ENCODE measurements around the gene DIAPH2. TPM values are rescaled to one million over a fixed set of nuclear protein-coding genes. Genes with fewer than 3 reads are reported as not detected.

DIAPH2 gene
- total RNA-seq, 1 experiment from 2014 or later: 15.9 TPM

GRCh38 chrX:97026406-97026805, 341.8 kb downstream of the DIAPH2 start:
- Mint-ChIP-seq H3K27me3 (ENCODE audit: low read depth) (no peaks in the 10 kb centered on the region), H3K4me3 (no peak overlapping the region), H3K36me3 (peaks cover 4% of the 10 kb centered on the region; the same call in 1 of the 2 replicates), H3K9me3 (0 out of 2 replicates have a peak, but pooled peaks cover 3% of the 10 kb centered on the region), H3K4me1 (peaks cover 17% of the 10 kb centered on the region), H3K27ac (peak overlapping the region; percentile 70)
- DNase-seq (ENCODE audit: low spot score) (no peak), ATAC-seq (no peak)
- CTCF ChIA-PET: interaction anchor here (0.5 kb wide), 1 partner anchor 11 kb away, joined by 4 read pairs; no protein-coding TSS in a partner anchor
- POLR2A ChIA-PET: no interaction called here
- TF ChIP-seq ZNF138 (CRISPR knock-in tag; conservative IDR thresholded peaks at IDR 0.05) (no peak), ERG (CRISPR knock-in tag; IDR thresholded peaks at IDR 0.05) (no peak), USF2 (CRISPR knock-in tag; IDR thresholded peaks at IDR 0.05) (no peak), GTF2I (CRISPR knock-in tag; conservative IDR thresholded peaks at IDR 0.05) (no peak), PREB (CRISPR knock-in tag; IDR thresholded peaks at IDR 0.05; ENCODE audit: borderline replicate concordance) (no peak), NR3C1 (CRISPR knock-in tag; conservative IDR thresholded peaks at IDR 0.05; ENCODE audit: low read depth) (no peak), ZNF532 (CRISPR knock-in tag; IDR thresholded peaks at IDR 0.05; ENCODE audit: borderline replicate concordance) (no peak), ZNF423 (CRISPR knock-in tag; IDR thresholded peaks at IDR 0.05) (no peak), ZNF317 (CRISPR knock-in tag; IDR thresholded peaks at IDR 0.05; ENCODE audit: borderline replicate concordance, low read depth) (no peak), HMGXB4 (CRISPR knock-in tag; IDR thresholded peaks at IDR 0.05) (no peak), ZNF219 (CRISPR knock-in tag; IDR thresholded peaks at IDR 0.05; ENCODE audit: borderline replicate concordance) (no peak), TCF7 (CRISPR knock-in tag; IDR thresholded peaks at IDR 0.05; ENCODE audit: low read depth) (no peak), SOX15 (CRISPR knock-in tag; IDR thresholded peaks at IDR 0.05) (no peak), ELF4 (CRISPR knock-in tag; IDR thresholded peaks at IDR 0.05; ENCODE audit: low read depth) (no peak), KAT7 (CRISPR knock-in tag; IDR thresholded peaks at IDR 0.05; ENCODE audit: borderline replicate concordance) (no peak)

GRCh38 chrX:97027384-97027922, 342.8 kb downstream of the DIAPH2 start:
- peaks cover 21% of the 10 kb centered on the region for H3K4me1 Mint-ChIP-seq
- no peak for TF ChIP-seq GABPB1 (CRISPR knock-in tag; IDR thresholded peaks at IDR 0.05)
- TF ChIP-seq NFE2L1 (CRISPR knock-in tag; IDR thresholded peaks at IDR 0.05): no peak
- no peak for TF ChIP-seq SOX15 (CRISPR knock-in tag; IDR thresholded peaks at IDR 0.05)
- no peak for TF ChIP-seq ZNF423 (CRISPR knock-in tag; IDR thresholded peaks at IDR 0.05)
- TF ChIP-seq MXD4 (CRISPR knock-in tag; IDR thresholded peaks at IDR 0.05; ENCODE audit: borderline replicate concordance): no peak
- TF ChIP-seq JUN (CRISPR knock-in tag; IDR thresholded peaks at IDR 0.05): no peak
- POLR2A ChIA-PET: no interaction called here

More at GRCh38 chrX:97027384-97027922, 342.8 kb downstream of the DIAPH2 start:
- CTCF ChIA-PET: interaction anchor here (1.0 kb wide), 1 partner anchor 345 kb away, joined by 3 read pairs; no protein-coding TSS in a partner anchor
- DNase-seq (ENCODE audit: low spot score) (no peak), ATAC-seq (peak; percentile 56)
- peaks cover 4% of the 10 kb centered on the region; the same call in 1 of the 2 replicates for H3K36me3 Mint-ChIP-seq
- H3K4me3 Mint-ChIP-seq: peak overlapping the region; percentile 30
- peak overlapping the region; percentile 95 for H3K27ac Mint-ChIP-seq
- 0 out of 2 replicates have a peak, but pooled peaks cover 3% of the 10 kb centered on the region for H3K9me3 Mint-ChIP-seq
- H3K27me3 Mint-ChIP-seq (ENCODE audit: low read depth): no peaks in the 10 kb centered on the region
